ENCODE measurements around the gene RIPOR1.

The RIPOR1 gene

GRCh38 chr16:67548265-67549126 lies 19.9 kb downstream of the RIPOR1 start:
- no peak for DNase-seq (ENCODE audit: low read depth, low spot score)
- H3K4me3 ChIP-seq (ENCODE audit: low read depth, low read length): no peak overlapping the region
- in situ Hi-C loops (cut with HindIII; ENCODE audit: low sequenced_read_pairs): no loop called here
- no peak for TF ChIP-seq CTCF (IDR thresholded peaks at IDR 0.05; ENCODE audit: low read depth, low read length)

GRCh38 chr16:67549240-67549639 lies 20.6 kb downstream of the RIPOR1 start:
- in situ Hi-C loops (cut with HindIII; ENCODE audit: low sequenced_read_pairs): no loop called here
- DNase-seq (ENCODE audit: low read depth, low spot score): no peak
- TF ChIP-seq CTCF (IDR thresholded peaks at IDR 0.05; ENCODE audit: low read depth, low read length): no peak
- H3K4me3 ChIP-seq (ENCODE audit: low read depth, low read length): no peak overlapping the region

GRCh38 chr16:67549936-67550335 lies 21.3 kb downstream of the RIPOR1 start:
- DNase-seq (ENCODE audit: low read depth, low spot score): no peak
- H3K4me3 ChIP-seq (ENCODE audit: low read depth, low read length): no peak overlapping the region
- no peak for TF ChIP-seq CTCF (IDR thresholded peaks at IDR 0.05; ENCODE audit: low read depth, low read length)
- in situ Hi-C loops (cut with HindIII; ENCODE audit: low sequenced_read_pairs): no loop called here

GRCh38 chr16:67551091-67551490 lies 22.5 kb downstream of the RIPOR1 start:
- no peak for DNase-seq (ENCODE audit: low read depth, low spot score)
- H3K4me3 ChIP-seq (ENCODE audit: low read depth, low read length): no peak overlapping the region
- no peak for TF ChIP-seq CTCF (IDR thresholded peaks at IDR 0.05; ENCODE audit: low read depth, low read length)
- in situ Hi-C loops (cut with HindIII; ENCODE audit: low sequenced_read_pairs): no loop called here

- no peak for DNase-seq (ENCODE audit: low read depth, low spot score)
- TF ChIP-seq CTCF (IDR thresholded peaks at IDR 0.05; ENCODE audit: low read depth, low read length): no peak
- in situ Hi-C loops (cut with HindIII; ENCODE audit: low sequenced_read_pairs): no loop called here
- no peak overlapping the region for H3K4me3 ChIP-seq (ENCODE audit: low read depth, low read length)
Observed at GRCh38 chr16:67551972-67552371, 23.3 kb downstream of the RIPOR1 start.

- H3K4me3 ChIP-seq (ENCODE audit: low read depth, low read length): no peak overlapping the region
- in situ Hi-C loops (cut with HindIII; ENCODE audit: low sequenced_read_pairs): no loop called here
- no peak for TF ChIP-seq CTCF (IDR thresholded peaks at IDR 0.05; ENCODE audit: low read depth, low read length)
- DNase-seq (ENCODE audit: low read depth, low spot score): no peak
Observed at GRCh38 chr16:67552476-67552875, 23.8 kb downstream of the RIPOR1 start.

Measured in astrocyte of the spinal cord (primary cell).